Urinary bladder (tissue), 4 donors: ENCODE data around the gene ZNF586. TPM values are rescaled to one million over a fixed set of nuclear protein-coding genes. Genes with fewer than 3 reads are reported as not detected.
"Not testable (repeated sequence)": the region's sequence is repeated elsewhere in the genome, so short reads cannot be mapped to it uniquely, and the experiment has no call there.

Experiments used
- DNase-seq: peaks from one replicate; pipeline ENCODE4 v3.0.0-alpha.2; 2015; ENCODE audit errors: extremely low spot score
- H3K27ac ChIP-seq: one replicate; pipeline ENCODE4 v1.5.1; 2013; ENCODE audit warnings: low read depth, mild to moderate bottlenecking, moderate library complexity
- H3K36me3 ChIP-seq: one replicate; pipeline ENCODE4 v1.6.1; 2013; ENCODE audit warnings: mild to moderate bottlenecking, moderate library complexity; ENCODE audit not compliant: insufficient read depth
- H3K4me1 ChIP-seq: one replicate; pipeline ENCODE4 v1.6.1; 2013; ENCODE audit warnings: mild to moderate bottlenecking, moderate library complexity; ENCODE audit not compliant: insufficient read depth
- H3K4me3 ChIP-seq: one replicate; pipeline ENCODE4 v1.5.1; 2013; ENCODE audit warnings: low read depth, low read length
- WGBS: extraction: QIAGEN DNeasy Blood & Tissue Kit; methylation state at CpG from one replicate; pipeline ENCODE4 v1.1.7; 2013; 5-methylcytosine and 5-hydroxymethylcytosine counted together
- polyA plus RNA-seq: library from polyadenylated mRNA; stranded (reverse); fragments of 200-250 nt; gene quantifications from one replicate; pipeline ENCODE4 v1.2.3, GENCODE V29; 2013
- total RNA-seq: library from RNA; depleted of rRNA; stranded (reverse); fragments of >200 nt; gene quantifications from one replicate; pipeline ENCODE4 v1.2.3, GENCODE V29; 2014
- donor health status: healthy with polysubstance abuse.
- donor health status: healthy.

The ZNF586 gene
- total RNA-seq (33.8 TPM), polyA plus RNA-seq (9.2 TPM)

DNA sequence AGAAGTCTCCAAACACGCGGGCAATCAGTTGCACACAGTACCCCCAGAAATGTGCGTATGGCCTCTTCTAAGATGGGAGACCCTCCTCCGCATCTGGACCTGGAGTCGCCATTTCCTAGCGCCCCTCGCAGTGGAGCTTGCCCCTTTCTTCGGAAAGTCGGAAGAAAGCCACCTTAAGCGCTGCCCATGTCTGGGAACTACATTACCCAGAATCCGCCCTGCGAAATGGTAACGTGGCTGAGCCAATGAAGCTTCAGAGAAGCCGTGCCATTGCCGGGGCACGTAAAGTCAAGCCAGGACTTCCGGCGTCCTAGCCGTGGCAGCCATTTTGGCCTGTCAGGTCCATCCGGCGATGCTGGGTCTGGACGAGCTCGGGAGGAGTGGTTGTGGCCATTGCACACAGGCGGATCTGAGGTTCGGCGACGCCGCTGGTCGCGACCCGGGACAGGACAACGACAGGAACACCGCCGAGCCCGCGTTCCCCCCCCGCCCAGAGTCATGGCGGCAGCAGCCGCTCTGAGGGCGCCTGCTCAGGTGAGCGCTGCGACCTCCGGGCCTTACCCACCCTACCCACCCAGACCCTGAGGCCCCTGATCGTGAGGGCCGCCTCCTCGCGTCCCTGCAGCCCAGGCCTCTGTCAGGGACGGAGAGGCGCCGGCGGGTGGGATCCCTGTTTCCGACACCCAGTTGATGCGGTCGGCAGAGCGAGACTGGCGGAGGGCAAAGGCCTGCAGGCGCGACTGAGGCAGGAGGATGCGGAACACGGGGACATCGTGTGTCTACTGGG, at the start of gene ZNF586:
ZNF586 (plus strand) TSS at position 332 of the 787 bp plus-strand sequence; CDS start at position 499, 167 bp downstream.
- Histone ChIP-seq H3K4me3 (peak within 1 kb of the TSS; percentile 91), H3K36me3 (no peaks in the 10 kb centered on the region), H3K27ac (peak within 1 kb of the TSS; percentile 38), H3K4me1 (no peaks in the 10 kb centered on the region)
- 3% methylated on average over 61 of the region's 61 CpGs for WGBS
- peak; percentile 86 for DNase-seq

- no peak overlapping the region for H3K27ac ChIP-seq
- H3K4me3 ChIP-seq, result no peak overlapping the region
- WGBS, result 90% methylated on average over 4 of the region's 4 CpGs
- H3K4me1 ChIP-seq, result no peaks in the 10 kb centered on the region
- no peak for DNase-seq
- no peaks in the 10 kb centered on the region for H3K36me3 ChIP-seq
Measured at GRCh38 chr19:57719901-57720519, 49.5 kb upstream of the ZNF586 start.

DNA sequence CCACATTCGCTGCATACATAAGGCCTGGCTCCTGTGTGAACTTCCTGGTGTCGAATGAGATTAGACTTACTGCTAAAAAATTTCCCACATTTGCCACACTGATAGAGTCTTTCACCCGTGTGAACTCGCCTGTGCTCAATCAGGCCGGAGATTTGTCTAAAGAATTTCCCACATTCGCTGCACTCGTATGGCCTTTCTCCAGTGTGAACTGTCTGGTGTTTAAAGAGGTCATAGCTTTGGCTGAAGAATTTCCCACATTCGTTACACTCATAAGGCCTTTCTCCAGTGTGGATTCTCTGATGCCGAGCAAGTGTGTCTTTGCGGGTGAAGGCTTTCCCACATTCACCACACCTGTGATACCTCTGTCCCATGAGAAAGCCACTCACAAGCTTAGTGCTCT, 48.6 kb upstream of the ZNF586 start:
- Histone ChIP-seq H3K27ac (no peak overlapping the region), H3K36me3 (no peaks in the 10 kb centered on the region), H3K4me1 (no peaks in the 10 kb centered on the region), H3K4me3 (no peak overlapping the region)
- no peak for DNase-seq
- 98% methylated on average over 10 of the region's 10 CpGs for WGBS

DNA sequence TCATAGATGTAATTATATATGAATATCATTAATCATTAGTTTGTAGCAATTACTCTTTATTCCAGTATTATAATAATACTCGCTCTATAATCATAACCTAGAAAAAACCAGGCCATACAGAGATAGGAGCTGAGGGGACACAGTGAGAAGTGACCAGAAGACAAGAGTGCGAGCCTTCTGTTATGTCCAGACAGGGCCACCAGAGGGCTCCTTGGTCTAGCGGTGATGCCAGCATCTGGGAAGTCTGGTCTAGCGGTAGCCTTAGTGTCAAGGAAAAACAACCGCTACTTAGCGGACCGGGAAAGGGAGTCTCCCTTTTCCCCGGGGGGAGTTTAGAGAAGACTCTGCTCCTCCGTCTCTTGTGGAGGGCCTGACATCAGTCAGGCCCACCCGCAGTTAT, 31.2 kb upstream of the ZNF586 start:
- WGBS, result 4% methylated on average over 10 of the region's 10 CpGs
- not testable (repeated sequence) for H3K36me3 ChIP-seq, H3K4me3 ChIP-seq, H3K4me1 ChIP-seq, H3K27ac ChIP-seq, DNase-seq

- not testable (repeated sequence) for H3K4me3 ChIP-seq, DNase-seq
- 90% methylated on average over 7 of the region's 7 CpGs for WGBS
Measured at GRCh38 chr19:57738770-57739169, 30.7 kb upstream of the ZNF586 start.

DNA sequence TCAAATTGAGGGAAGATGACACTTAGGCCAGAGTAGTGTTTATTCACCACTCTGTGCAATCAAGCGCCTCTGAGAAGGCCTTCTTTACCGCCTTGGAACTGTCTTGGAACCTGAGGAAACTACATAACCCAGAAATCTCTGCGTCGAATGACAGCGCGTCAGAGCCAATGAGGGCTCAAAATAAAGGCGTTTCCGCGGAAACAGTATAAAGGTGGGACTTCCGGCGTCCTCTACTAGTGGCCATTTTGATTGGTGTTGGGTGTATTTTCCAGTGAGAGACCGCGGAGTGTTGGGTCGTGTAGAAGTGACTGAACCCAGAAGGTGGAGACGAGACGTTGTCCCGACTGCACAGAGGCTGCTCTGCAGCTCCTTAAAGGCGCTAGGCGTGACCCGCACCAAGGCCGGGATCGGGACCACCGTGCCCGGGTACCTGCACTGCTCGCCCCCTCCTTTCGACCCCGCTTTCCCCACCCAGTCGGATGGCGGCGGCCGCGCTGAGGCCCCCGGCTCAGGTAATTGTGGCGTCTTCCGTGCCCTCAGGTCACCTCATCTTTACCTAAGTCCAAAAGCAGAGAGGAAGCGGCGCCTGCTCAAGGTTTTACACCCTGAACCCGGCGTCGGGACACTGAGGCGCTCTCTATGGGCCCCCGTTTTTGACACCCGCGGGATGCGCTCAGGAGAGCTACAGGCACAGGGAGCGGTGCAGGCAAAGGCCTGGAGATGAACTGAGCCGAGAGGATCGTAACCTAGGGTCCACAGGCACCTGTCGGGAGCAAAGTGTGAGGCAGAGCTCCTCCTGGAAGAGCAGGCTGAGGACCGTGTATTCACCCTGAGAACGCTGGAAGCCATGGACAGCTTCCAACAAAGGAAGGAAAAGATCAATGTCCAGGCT, 22.6 kb upstream of the ZNF586 start, which contains the start of gene ZNF776:
ZNF776 (plus strand) TSS at position 236 of the 892 bp plus-strand sequence; CDS start at position 480, 244 bp downstream.
- DNase-seq, result peak; percentile 89
- peak within 1 kb of the TSS; percentile 94 for H3K4me3 ChIP-seq
- H3K27ac ChIP-seq, result peak within 1 kb of the TSS; percentile 87
- peaks cover 1% of the 10 kb centered on the region for H3K36me3 ChIP-seq
- no peaks in the 10 kb centered on the region for H3K4me1 ChIP-seq
- 1% methylated on average over 51 of the region's 51 CpGs for WGBS

More at GRCh38 chr19:57738770-57739169, 30.7 kb upstream of the ZNF586 start:
- H3K4me1 ChIP-seq, H3K27ac ChIP-seq, H3K36me3 ChIP-seq: not testable (repeated sequence)

GRCh38 chr19:57747472-57747807, 22.0 kb upstream of the ZNF586 start:
- no peak for DNase-seq
- Histone ChIP-seq H3K4me1 (no peaks in the 10 kb centered on the region), H3K4me3 (peak overlapping the region; percentile 94), H3K36me3 (peaks cover 1% of the 10 kb centered on the region), H3K27ac (no peak overlapping the region)
- WGBS, result 32% methylated on average over 6 of the region's 6 CpGs

DNA sequence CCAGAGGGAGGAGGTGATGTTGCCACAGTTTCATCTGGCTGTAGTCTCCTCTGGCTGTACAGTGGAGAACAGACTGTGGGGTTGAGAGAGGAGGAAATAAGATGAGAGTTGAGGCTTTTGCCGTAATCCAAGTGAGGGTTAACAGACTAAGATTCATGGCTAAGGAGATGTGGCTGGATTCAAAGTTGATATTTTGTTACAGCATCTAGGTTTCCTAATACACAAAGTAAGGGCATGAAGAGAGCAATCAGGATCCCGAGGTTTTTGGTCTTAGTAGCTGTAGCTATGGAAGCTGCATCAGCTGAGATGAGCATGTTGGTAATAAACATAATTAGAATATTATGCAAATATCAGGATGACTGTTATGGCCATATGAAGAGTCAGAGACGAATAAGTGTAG, 21.4 kb upstream of the ZNF586 start:
- no peaks in the 10 kb centered on the region for H3K4me1 ChIP-seq
- H3K4me3 ChIP-seq, result no peak overlapping the region
- no peak for DNase-seq
- WGBS, result 95% methylated on average over 3 of the region's 3 CpGs
- peaks cover 4% of the 10 kb centered on the region for H3K36me3 ChIP-seq
- no peak overlapping the region for H3K27ac ChIP-seq

- Histone ChIP-seq H3K36me3 (peaks cover 12% of the 10 kb centered on the region), H3K4me1 (no peaks in the 10 kb centered on the region), H3K4me3 (no peak overlapping the region), H3K27ac (no peak overlapping the region)
- 97% methylated on average over 10 of the region's 10 CpGs for WGBS
- no peak for DNase-seq
Measured at GRCh38 chr19:57754091-57754673, 15.3 kb upstream of the ZNF586 start.

DNA sequence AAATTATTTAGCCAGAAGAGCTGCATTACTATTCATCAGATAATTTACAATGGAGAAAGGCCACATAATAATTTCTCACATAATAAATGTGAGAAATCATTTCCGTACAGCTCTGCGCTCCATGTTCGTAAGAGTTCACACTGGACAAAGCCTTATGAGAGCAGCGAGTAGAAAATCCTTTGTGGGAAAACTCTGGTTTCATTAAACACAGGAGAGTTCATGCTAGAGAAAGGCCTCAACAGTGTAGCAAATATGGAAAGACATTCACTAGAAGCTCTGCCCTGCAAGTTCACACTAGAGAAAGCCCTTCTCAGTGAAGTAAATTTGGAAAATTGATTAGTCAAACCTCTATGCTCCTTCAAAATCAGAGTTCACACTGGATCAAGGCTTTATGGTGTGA, 14.4 kb upstream of the ZNF586 start:
- 86% methylated on average over 4 of the region's 4 CpGs for WGBS

DNA sequence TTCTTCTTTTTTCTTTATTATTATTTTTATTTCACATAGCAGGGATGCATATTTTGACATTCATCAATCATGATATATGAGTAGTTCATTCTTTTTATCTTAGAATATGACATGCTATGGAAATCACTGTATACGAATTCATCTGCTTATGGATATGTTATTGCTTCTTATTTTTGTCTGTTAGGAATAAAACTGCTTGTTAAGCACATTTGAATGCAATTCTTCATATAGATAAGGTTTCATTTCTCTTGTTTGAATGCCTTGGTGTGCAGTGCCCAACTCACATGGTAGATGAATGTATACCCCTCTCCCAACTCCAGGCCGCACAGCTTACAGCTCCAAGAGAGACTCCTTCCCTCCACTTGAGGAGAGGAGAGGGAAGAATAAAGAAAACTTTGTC, 11.5 kb upstream of the ZNF586 start:
- H3K36me3 ChIP-seq, result peaks cover 11% of the 10 kb centered on the region
- WGBS, result 96% methylated on average over 2 of the region's 2 CpGs
- no peak overlapping the region for H3K4me3 ChIP-seq
- no peak for DNase-seq
- no peaks in the 10 kb centered on the region for H3K4me1 ChIP-seq
- no peak overlapping the region for H3K27ac ChIP-seq

More for the DNA sequence above, 14.4 kb upstream of the ZNF586 start:
- Histone ChIP-seq H3K36me3 (peaks cover 12% of the 10 kb centered on the region), H3K4me3 (no peak overlapping the region), H3K27ac (no peak overlapping the region), H3K4me1 (no peaks in the 10 kb centered on the region)
- DNase-seq, result no peak

DNA sequence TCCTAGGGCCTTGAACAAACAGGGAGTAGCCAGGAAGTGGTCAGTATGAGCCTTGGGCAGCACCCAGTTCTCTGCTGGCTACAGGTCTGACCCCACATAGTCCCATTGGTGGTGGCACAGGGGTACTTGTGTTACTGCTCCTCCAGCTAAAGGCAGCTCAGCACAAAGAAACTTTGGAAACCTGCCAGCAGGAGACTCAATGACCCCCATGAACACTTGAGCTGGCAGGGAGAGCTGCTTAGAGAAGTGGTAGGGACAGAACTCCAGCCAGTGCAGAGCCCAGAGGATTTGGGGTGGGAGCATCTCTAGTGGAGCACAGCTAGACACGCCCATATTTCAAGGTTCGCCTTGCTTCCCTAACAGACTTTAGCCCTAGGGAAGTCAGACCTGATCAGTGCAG, 10.4 kb upstream of the ZNF586 start:
- Histone ChIP-seq H3K36me3 (peaks cover 3% of the 10 kb centered on the region), H3K4me3 (no peak overlapping the region)
- WGBS, result 99% methylated on average over 2 of the region's 2 CpGs

DNA sequence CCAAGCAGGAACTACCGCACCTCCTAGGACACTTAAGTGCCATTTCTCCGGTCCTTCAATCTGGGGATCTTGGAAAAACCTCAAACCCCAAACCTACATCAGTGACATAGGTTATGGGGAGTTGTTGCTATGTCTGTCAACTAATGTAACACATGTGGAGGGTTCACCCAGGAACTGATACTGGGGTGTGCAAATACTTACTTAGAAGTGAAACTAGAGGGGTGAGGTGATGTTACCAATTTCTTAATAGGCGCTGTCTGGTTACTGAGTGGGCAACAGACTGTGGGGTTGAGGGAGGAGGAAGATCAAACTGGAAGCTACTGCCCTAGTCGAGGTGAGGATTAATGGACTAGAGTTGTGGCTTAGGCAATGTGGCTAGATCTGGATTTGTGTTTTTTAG, 1.9 kb downstream of the ZNF586 start:
- H3K4me3 ChIP-seq, result no peak overlapping the region
- no peaks in the 10 kb centered on the region for H3K36me3 ChIP-seq
- WGBS, result 92% methylated on average over 4 of the region's 4 CpGs
- no peak overlapping the region for H3K27ac ChIP-seq
- DNase-seq, result no peak
- no peaks in the 10 kb centered on the region for H3K4me1 ChIP-seq

More for the DNA sequence above, 10.4 kb upstream of the ZNF586 start:
- no peak for DNase-seq
- Histone ChIP-seq H3K4me1 (no peaks in the 10 kb centered on the region), H3K27ac (no peak overlapping the region)
